SK-N-SH treated with all-trans-retinoic acid at 6 μM for 48 hours (cell line): Measurements from ENCODE around the gene GRIK3.

ENCODE experiments used
- ARNTL ChIP-seq: fragments of 450-650 bp; formaldehyde crosslinking; IDR thresholded peaks from 2 replicates; pipeline ENCODE4 v1.5.0; 2020; ENCODE audit warnings: low read depth, mild to moderate bottlenecking, moderate library complexity, borderline replicate concordance
- BACH2 ChIP-seq: fragments of 250-450 bp; sonication (Bioruptor Pico); IDR thresholded peaks from 2 replicates; pipeline ENCODE4 v1.9.0; 2021; ENCODE audit warnings: mild to moderate bottlenecking, borderline replicate concordance
- CSDC2 ChIP-seq: fragments of 250-450 bp; sonication (Bioruptor Pico); IDR thresholded peaks from 2 replicates; pipeline ENCODE4 v1.5.0; 2020; ENCODE audit warnings: mild to moderate bottlenecking, moderate library complexity
- RARB ChIP-seq: fragments of 250-450 bp; sonication (Bioruptor Pico); IDR thresholded peaks from 2 replicates; pipeline ENCODE4 v1.8.0; 2021; ENCODE audit warnings: mild to moderate bottlenecking, moderate library complexity
- ZC3H10 ChIP-seq: fragments of 250-450 bp; sonication (Bioruptor Pico); IDR thresholded peaks from 2 replicates; pipeline ENCODE4 v1.5.1; 2021; ENCODE audit warnings: mild to moderate bottlenecking, moderate library complexity
- ZFP30 ChIP-seq: fragments of 450-650 bp; formaldehyde crosslinking; IDR thresholded peaks from 2 replicates; pipeline ENCODE4 v1.5.0; 2022; ENCODE audit warnings: mild to moderate bottlenecking, moderate library complexity
- TF ChIP-seq, protein P1 (sequence below): fragments of 250-450 bp; sonication (Bioruptor Pico); IDR thresholded peaks from 2 replicates; pipeline ENCODE4 v1.8.0; 2020; ENCODE audit warnings: mild to moderate bottlenecking, moderate library complexity, borderline replicate concordance
- TF ChIP-seq, protein P2 (sequence below): fragments of 250-450 bp; sonication (Bioruptor Pico); IDR thresholded peaks from 2 replicates; pipeline ENCODE4 v1.5.1; 2020; ENCODE audit warnings: low read depth, mild to moderate bottlenecking, moderate library complexity

DNA sequence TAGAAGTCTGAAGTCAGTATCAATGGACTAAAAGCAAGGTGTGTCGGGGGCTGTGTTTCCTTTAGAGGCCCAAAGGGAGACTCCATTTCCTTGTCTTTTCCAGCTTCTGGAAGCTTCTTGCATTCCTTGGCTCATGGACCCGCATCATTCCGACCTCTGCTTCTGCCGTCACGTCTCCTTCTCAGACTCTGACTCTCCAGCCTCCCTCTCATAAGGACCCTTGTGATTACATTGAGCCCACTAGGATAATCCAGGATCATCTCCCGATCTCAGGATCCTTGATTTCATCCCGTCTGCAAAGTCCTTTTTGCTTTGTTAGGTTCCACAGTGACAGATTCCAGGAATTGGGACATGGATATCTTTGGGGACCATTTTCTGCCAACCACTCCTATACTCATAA is 285.8 kb downstream of the GRIK3 start:
- TF ChIP-seq RARB (CRISPR knock-in tag) = no peak
- no peak for TF ChIP-seq ARNTL (CRISPR knock-in tag)
- no peak for TF ChIP-seq ZFP30
- TF ChIP-seq, protein P1, sequence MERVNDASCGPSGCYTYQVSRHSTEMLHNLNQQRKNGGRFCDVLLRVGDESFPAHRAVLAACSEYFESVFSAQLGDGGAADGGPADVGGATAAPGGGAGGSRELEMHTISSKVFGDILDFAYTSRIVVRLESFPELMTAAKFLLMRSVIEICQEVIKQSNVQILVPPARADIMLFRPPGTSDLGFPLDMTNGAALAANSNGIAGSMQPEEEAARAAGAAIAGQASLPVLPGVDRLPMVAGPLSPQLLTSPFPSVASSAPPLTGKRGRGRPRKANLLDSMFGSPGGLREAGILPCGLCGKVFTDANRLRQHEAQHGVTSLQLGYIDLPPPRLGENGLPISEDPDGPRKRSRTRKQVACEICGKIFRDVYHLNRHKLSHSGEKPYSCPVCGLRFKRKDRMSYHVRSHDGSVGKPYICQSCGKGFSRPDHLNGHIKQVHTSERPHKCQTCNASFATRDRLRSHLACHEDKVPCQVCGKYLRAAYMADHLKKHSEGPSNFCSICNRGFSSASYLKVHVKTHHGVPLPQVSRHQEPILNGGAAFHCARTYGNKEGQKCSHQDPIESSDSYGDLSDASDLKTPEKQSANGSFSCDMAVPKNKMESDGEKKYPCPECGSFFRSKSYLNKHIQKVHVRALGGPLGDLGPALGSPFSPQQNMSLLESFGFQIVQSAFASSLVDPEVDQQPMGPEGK (CRISPR knock-in tag) = no peak
- TF ChIP-seq, protein P2, sequence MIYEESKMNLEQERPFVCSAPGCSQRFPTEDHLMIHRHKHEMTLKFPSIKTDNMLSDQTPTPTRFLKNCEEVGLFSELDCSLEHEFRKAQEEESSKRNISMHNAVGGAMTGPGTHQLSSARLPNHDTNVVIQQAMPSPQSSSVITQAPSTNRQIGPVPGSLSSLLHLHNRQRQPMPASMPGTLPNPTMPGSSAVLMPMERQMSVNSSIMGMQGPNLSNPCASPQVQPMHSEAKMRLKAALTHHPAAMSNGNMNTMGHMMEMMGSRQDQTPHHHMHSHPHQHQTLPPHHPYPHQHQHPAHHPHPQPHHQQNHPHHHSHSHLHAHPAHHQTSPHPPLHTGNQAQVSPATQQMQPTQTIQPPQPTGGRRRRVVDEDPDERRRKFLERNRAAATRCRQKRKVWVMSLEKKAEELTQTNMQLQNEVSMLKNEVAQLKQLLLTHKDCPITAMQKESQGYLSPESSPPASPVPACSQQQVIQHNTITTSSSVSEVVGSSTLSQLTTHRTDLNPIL (CRISPR knock-in tag) = no peak
- no peak for TF ChIP-seq BACH2 (CRISPR knock-in tag)
- no peak for TF ChIP-seq ZC3H10
- TF ChIP-seq CSDC2 = no peak
